Gastrocnemius medialis (tissue), 4 donors: ENCODE data around the gene CDKN1C.
A peak's percentile ranks its signal among the peaks of the same experiment; 100 is the strongest.

ENCODE experiments used
- POLR2A ChIP-seq, 2 donors: fragments of 450-650 bp; IDR thresholded peaks; one replicate each; pipeline ENCODE4 v1.6.1; 2017; ENCODE audit warnings: antibody characterized with exemption in 2 of 2, mild to moderate bottlenecking in 2 of 2, moderate library complexity in 2 of 2
- TF ChIP-seq, protein P1 (sequence below), 5 experiments: fragments of 450-650 bp in 3 of 5; fragments of 200-600 bp in 2 of 5; sonication (generic) in 2 of 5; IDR thresholded peaks in 4 of 5; conservative IDR thresholded peaks in 1 of 5; 1 replicate in 4 of 5; 2 replicates in 1 of 5; pipeline ENCODE4 v1.5.1; 2016 to 2019; ENCODE audit warnings: antibody characterized with exemption in 5 of 5, mild to moderate bottlenecking in 3 of 5, moderate library complexity in 3 of 5

DNA sequence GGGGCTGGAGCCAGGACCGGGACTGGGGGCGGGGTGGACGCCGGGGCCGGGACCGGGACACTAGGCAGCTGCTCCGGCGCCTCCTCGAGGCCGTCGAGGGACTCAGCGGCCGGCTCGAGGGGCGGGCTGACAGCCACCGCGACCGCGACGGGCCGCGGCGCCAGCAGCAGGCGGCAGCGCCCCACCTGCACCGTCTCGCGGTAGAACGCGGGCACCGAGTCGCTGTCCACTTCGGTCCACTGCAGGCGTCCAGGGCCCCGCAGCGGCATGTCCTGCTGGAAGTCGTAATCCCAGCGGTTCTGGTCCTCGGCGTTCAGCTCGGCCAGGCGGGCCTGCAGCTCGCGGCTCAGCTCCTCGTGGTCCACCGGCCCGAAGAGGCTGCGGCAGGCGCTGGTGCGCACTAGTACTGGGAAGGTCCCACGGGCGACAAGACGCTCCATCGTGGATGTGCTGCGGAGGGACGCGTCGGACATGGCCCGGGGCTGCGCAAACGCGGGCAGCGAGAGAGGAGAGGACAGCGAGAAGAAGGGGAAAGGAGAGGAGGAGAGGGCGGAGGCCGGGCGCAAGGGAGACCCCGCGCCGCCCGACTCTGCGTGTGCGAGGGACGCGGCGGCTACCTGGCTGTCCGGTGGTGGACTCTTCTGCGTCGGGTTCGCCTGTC lies 428 bp downstream of the CDKN1C start:
- TF ChIP-seq POLR2A (IDR thresholded peaks at IDR 0.05) = no peak
- TF ChIP-seq, protein P1, sequence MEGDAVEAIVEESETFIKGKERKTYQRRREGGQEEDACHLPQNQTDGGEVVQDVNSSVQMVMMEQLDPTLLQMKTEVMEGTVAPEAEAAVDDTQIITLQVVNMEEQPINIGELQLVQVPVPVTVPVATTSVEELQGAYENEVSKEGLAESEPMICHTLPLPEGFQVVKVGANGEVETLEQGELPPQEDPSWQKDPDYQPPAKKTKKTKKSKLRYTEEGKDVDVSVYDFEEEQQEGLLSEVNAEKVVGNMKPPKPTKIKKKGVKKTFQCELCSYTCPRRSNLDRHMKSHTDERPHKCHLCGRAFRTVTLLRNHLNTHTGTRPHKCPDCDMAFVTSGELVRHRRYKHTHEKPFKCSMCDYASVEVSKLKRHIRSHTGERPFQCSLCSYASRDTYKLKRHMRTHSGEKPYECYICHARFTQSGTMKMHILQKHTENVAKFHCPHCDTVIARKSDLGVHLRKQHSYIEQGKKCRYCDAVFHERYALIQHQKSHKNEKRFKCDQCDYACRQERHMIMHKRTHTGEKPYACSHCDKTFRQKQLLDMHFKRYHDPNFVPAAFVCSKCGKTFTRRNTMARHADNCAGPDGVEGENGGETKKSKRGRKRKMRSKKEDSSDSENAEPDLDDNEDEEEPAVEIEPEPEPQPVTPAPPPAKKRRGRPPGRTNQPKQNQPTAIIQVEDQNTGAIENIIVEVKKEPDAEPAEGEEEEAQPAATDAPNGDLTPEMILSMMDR (IDR thresholded peaks at IDR 0.05 in 4 of 5, conservative IDR thresholded peaks at IDR 0.05 in 1 of 5) = peak in 1 of 5 experiments; percentile 5
